ENCODE measurements around the gene SBNO2. TPM values are rescaled to one million over a fixed set of nuclear protein-coding genes. Genes with fewer than 3 reads are reported as not detected.
A peak's percentile ranks its signal among the peaks of the same experiment; 100 is the strongest.

SBNO2 gene
- total RNA-seq, 5 donors from 2014 or later (not counting 1 experiment from before 2014, with no cell fraction given) = 90.2 to 115 (median 106) TPM

DNA sequence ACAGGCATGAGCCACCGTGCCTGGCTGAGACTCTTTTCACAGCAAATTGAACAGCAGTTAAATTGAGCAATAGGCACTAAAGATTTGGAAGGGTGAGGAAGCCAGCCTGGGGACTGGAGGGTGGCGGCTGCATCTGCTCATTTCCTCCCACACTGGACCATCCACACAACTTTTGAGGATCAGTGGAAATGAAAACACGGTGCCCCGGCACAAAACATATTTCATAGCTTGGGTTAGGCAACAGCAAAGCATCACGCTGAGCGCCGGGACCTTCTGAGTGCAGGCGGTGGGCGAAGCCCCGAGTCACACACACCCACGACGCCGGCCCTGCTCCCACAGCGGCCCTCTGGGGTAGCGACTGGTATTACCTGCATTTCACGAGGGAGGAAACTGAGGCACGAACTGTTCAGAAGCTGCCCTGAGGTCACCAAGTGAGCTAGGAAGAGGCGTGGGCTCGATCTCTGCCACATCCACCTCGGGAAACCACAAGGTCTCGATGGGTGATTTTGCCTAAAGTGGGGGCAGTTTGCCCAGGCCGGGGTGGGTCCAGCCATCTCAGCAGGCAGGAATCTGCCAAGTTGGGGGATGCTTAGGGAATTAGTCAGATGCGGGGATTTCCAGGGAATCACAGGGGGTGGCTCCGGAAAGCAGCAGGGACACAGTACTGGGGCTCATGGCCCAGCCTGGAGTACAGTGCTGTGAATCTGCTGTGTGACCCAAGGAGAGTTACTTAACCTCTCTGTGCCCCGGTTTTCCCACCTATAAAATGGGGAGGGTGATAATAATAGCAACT lies 3.5 kb upstream of the SBNO2 start:
- H3K27me3 ChIP-seq (replicated peaks in 1 of 2; ENCODE audit: control insufficient read depth in 2 of 2, extremely low read depth in 1 of 2, insufficient read depth in 2 of 2, low read length in 1 of 2) = peaks cover 0 to 22% of the 10 kb centered on the region in 2 experiments
- Mint-ChIP-seq H3K27me3 (peaks cover 0 to 8% of the 10 kb centered on the region in 2 donors), H3K4me3 (no peak overlapping the region), H3K36me3 (no peaks in the 10 kb centered on the region), H3K4me1 (peaks cover 13 to 29% (median 22%) of the 10 kb centered on the region in 3 donors), H3K9me3 (no peaks in the 10 kb centered on the region), H3K27ac (no peak overlapping the region)
- ATAC-seq (replicated peaks in 1 of 4) (no peak), DNase-seq (no peak)
- ChIA-PET POLR2A (interaction anchor here in 1 of 2 donors (0.7 kb wide), 1 partner anchor 48 kb away, joined by 10 read pairs; no protein-coding TSS in a partner anchor), CTCF (interaction anchor here in 1 of 2 donors (0.6 kb wide), 1 partner anchor 8 kb away, joined by 4 read pairs; no protein-coding TSS in a partner anchor)
- H3K4me1 ChIP-seq (ENCODE audit: control insufficient read depth in 1 of 2, extremely low read depth in 1 of 2, insufficient read depth in 2 of 2, low read length in 2 of 2) = peaks cover 2 to 26% of the 10 kb centered on the region in 2 experiments
- WGBS (ENCODE audit: insufficient coverage) = 76% methylated on average over 23 of the region's 25 CpGs
- no peak overlapping the region for H3K27ac ChIP-seq (ENCODE audit: low read length)
- no peaks in the 10 kb centered on the region for H3K9me3 ChIP-seq
- no peak overlapping the region for H3K4me3 ChIP-seq (ENCODE audit: control insufficient read depth in 1 of 2, extremely low read depth in 1 of 2, low read length in 1 of 2)
- H3K36me3 ChIP-seq (ENCODE audit: control insufficient read depth in 2 of 2, extremely low read depth in 1 of 2, insufficient read depth in 1 of 2, low read length in 1 of 2) = no peaks in the 10 kb centered on the region

DNA sequence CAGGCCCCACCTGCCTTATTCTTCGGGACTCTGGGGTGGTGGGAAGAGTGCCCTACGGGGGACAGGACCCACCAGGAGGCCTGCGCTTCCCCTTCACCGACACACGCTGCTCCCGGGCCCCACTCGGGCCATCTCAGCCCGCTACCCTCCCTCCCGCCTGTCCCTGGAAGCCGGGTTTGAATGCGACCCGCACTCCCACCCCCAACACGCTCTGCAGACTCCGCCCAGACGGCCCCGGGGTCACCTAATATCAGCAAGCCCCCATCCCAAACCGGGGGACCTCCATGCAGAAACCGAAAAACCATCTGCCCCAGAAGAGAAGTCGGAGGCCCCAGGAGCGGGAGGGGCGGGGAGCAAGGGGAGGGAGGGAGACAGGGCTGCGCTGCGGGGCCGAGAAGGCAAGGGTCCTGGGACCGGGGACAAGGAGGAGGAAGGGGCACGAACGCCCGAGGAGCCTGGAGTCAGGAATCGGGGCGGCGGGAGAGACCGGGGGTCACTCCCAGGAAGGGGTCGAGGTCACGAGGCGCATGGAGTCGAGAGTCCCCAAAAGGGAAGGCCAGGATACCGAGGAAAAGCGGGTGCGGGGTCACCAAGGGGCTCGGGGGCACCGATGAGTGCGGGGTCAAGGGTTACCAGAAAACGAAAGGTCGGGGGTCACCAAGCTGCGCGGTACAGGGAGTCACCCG lies 766 bp downstream of the SBNO2 start:
- no peaks in the 10 kb centered on the region for H3K9me3 ChIP-seq
- H3K27ac Mint-ChIP-seq = peak overlapping the region; percentile 88 to 90
- WGBS (ENCODE audit: insufficient coverage) = 4% methylated on average over 33 of the region's 47 CpGs
- H3K36me3 ChIP-seq (ENCODE audit: control insufficient read depth in 2 of 2, extremely low read depth in 1 of 2, insufficient read depth in 1 of 2, low read length in 1 of 2) = peaks cover 5 to 6% of the 10 kb centered on the region in 2 donors
- POLR2A ChIA-PET = no interaction called here
- DNase-seq = peak in 3 of 35 experiments; percentile 5 to 42 (median 12)
- peak overlapping the region; percentile 63 to 83 for H3K4me3 ChIP-seq (ENCODE audit: control insufficient read depth in 1 of 2, extremely low read depth in 1 of 2, low read length in 1 of 2)
- H3K36me3 Mint-ChIP-seq = peaks cover 12% of the 10 kb centered on the region
- H3K27me3 Mint-ChIP-seq = no peaks in the 10 kb centered on the region
- ATAC-seq (replicated peaks in 1 of 4) = peak; percentile 32 to 43 (median 38)
- H3K27ac ChIP-seq (ENCODE audit: low read length) = peak overlapping the region; percentile 76
- no peaks in the 10 kb centered on the region for H3K9me3 Mint-ChIP-seq
- H3K4me3 Mint-ChIP-seq = peak overlapping the region; percentile 83 to 86 (median 83)
- H3K4me1 ChIP-seq (ENCODE audit: control insufficient read depth in 1 of 2, extremely low read depth in 1 of 2, insufficient read depth in 2 of 2, low read length in 2 of 2) = peaks cover 2 to 49% of the 10 kb centered on the region in 2 experiments
- CTCF ChIA-PET = no interaction called here
- peaks cover 21 to 36% (median 33%) of the 10 kb centered on the region in 3 donors for H3K4me1 Mint-ChIP-seq
- H3K27me3 ChIP-seq (replicated peaks in 1 of 2; ENCODE audit: control insufficient read depth in 2 of 2, extremely low read depth in 1 of 2, insufficient read depth in 2 of 2, low read length in 1 of 2) = peaks cover 0 to 4% of the 10 kb centered on the region in 2 experiments

GRCh38 chr19:1172353-1173158 lies 1.5 kb downstream of the SBNO2 start:
- ChIA-PET CTCF (no interaction called here), POLR2A (no interaction called here)
- H3K27ac ChIP-seq (ENCODE audit: low read length) = peak overlapping the region; percentile 76
- Mint-ChIP-seq H3K27ac (peak overlapping the region; percentile 88 to 90), H3K9me3 (no peaks in the 10 kb centered on the region), H3K36me3 (peaks cover 12% of the 10 kb centered on the region), H3K4me3 (peak overlapping the region; percentile 83 to 86 (median 83)), H3K27me3 (no peaks in the 10 kb centered on the region), H3K4me1 (peaks cover 21 to 36% (median 33%) of the 10 kb centered on the region in 3 donors)
- ATAC-seq (replicated peaks in 1 of 4) (no peak), DNase-seq (no peak)
- peaks cover 2 to 56% of the 10 kb centered on the region in 2 experiments for H3K4me1 ChIP-seq (ENCODE audit: control insufficient read depth in 1 of 2, extremely low read depth in 1 of 2, insufficient read depth in 2 of 2, low read length in 2 of 2)
- H3K36me3 ChIP-seq (ENCODE audit: control insufficient read depth in 2 of 2, extremely low read depth in 1 of 2, insufficient read depth in 1 of 2, low read length in 1 of 2) = peaks cover 7% of the 10 kb centered on the region in 2 donors
- WGBS (ENCODE audit: insufficient coverage) = 82% methylated on average over 16 of the region's 36 CpGs
- H3K27me3 ChIP-seq (replicated peaks in 1 of 2; ENCODE audit: control insufficient read depth in 2 of 2, extremely low read depth in 1 of 2, insufficient read depth in 2 of 2, low read length in 1 of 2) = peaks cover 0 to 2% of the 10 kb centered on the region in 2 experiments
- no peaks in the 10 kb centered on the region for H3K9me3 ChIP-seq
- H3K4me3 ChIP-seq (ENCODE audit: control insufficient read depth in 1 of 2, extremely low read depth in 1 of 2, low read length in 1 of 2) = peak overlapping the region; percentile 63 to 83

DNA sequence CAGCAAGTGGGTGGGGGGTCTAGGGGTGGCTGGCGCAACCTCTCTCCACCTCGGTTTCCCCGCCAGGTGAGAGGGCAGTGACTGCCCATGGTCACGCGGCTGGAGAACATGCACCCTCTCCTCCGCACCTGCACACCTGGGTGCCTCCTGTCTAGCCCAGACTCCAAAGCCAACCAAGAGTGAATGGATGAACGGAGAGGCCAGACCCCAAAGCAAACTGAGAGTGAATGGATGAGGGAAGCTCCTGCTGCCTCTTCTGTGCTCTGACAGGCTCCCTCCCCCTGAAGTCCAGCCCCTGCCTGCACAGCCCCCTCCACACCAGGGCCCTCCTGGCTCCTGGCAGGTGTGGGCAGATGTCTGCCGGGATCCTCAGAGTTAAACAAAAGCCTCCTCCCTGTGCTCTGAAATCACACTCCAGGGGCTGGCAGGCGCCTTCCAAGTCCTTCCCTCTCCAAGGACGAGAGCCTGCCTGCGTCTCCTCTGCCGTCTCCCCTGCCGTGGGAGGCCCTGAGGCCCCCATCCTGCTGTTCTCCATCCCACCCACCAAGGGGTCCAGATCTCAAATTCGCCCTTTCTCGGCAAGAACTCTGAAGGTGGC lies 2.2 kb downstream of the SBNO2 start:
- Mint-ChIP-seq H3K27ac (peak overlapping the region; percentile 70 to 76), H3K4me1 (peaks cover 21 to 36% (median 33%) of the 10 kb centered on the region in 3 donors), H3K27me3 (no peaks in the 10 kb centered on the region), H3K9me3 (no peaks in the 10 kb centered on the region), H3K4me3 (peak overlapping the region; percentile 83 to 86 (median 83)), H3K36me3 (peaks cover 12% of the 10 kb centered on the region)
- DNase-seq = no peak
- CTCF ChIA-PET = no interaction called here
- H3K4me1 ChIP-seq (ENCODE audit: control insufficient read depth in 1 of 2, extremely low read depth in 1 of 2, insufficient read depth in 2 of 2, low read length in 2 of 2) = peaks cover 2 to 57% of the 10 kb centered on the region in 2 experiments
- H3K9me3 ChIP-seq = no peaks in the 10 kb centered on the region
- POLR2A ChIA-PET = no interaction called here
- H3K4me3 ChIP-seq (ENCODE audit: control insufficient read depth in 1 of 2, extremely low read depth in 1 of 2, low read length in 1 of 2) = no peak overlapping the region
- no peak overlapping the region for H3K27ac ChIP-seq (ENCODE audit: low read length)
- ATAC-seq (replicated peaks in 1 of 4) = no peak
- H3K27me3 ChIP-seq (replicated peaks in 1 of 2; ENCODE audit: control insufficient read depth in 2 of 2, extremely low read depth in 1 of 2, insufficient read depth in 2 of 2, low read length in 1 of 2) = no peaks in the 10 kb centered on the region
- peaks cover 7 to 14% of the 10 kb centered on the region in 2 donors for H3K36me3 ChIP-seq (ENCODE audit: control insufficient read depth in 2 of 2, extremely low read depth in 1 of 2, insufficient read depth in 1 of 2, low read length in 1 of 2)
- 85% methylated on average over 4 of the region's 15 CpGs for WGBS (ENCODE audit: insufficient coverage)

DNA sequence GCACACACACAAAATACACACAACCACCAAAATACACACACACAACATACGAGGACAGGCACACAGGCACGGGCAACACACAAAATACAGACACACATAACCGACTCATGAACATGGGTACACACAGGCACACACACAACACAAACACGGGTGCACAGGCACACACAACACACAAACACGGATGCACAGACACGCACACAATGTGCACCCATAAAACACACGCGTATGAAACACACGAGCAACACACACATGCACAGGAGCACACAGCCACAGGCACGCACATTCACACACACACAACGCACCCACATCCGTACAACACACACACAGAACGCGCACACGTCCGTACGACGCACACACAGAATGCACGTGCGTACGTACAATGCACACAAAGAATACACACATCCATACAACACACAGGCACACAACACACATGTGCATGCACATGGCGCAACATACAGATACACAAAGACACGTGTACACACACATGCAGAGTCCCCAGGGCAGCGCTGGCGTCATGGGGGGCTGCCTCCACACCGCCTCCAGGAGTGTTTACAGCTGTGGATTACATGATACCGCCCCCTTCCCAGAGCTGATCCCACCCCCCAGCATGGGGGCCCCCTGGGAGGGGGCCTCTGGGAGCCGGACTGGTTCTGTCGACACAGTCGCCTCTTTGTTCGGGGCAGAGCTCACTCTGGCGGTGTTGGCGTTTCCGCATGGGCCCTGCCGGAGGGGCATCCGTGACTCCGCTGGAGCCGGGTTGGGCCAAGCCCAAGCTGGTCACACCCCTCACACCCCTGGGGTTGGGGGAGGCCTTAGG lies 2.9 kb downstream of the SBNO2 start:
- Histone ChIP-seq H3K4me3 (ENCODE audit: control insufficient read depth in 1 of 2, extremely low read depth in 1 of 2, low read length in 1 of 2) (no peak overlapping the region), H3K27me3 (replicated peaks in 1 of 2; ENCODE audit: control insufficient read depth in 2 of 2, extremely low read depth in 1 of 2, insufficient read depth in 2 of 2, low read length in 1 of 2) (no peaks in the 10 kb centered on the region), H3K4me1 (ENCODE audit: control insufficient read depth in 1 of 2, extremely low read depth in 1 of 2, insufficient read depth in 2 of 2, low read length in 2 of 2) (peaks cover 2 to 60% of the 10 kb centered on the region in 2 experiments), H3K27ac (ENCODE audit: low read length) (no peak overlapping the region), H3K9me3 (no peaks in the 10 kb centered on the region), H3K36me3 (ENCODE audit: control insufficient read depth in 2 of 2, extremely low read depth in 1 of 2, insufficient read depth in 1 of 2, low read length in 1 of 2) (peaks cover 12 to 17% of the 10 kb centered on the region in 2 donors)
- WGBS (ENCODE audit: insufficient coverage) = 91% methylated on average over 25 of the region's 38 CpGs
- H3K36me3 Mint-ChIP-seq = peaks cover 12% of the 10 kb centered on the region
- H3K9me3 Mint-ChIP-seq = no peaks in the 10 kb centered on the region
- H3K4me3 Mint-ChIP-seq = peak overlapping the region in 2 of 3 donors; percentile 22 to 38
- ATAC-seq (replicated peaks in 1 of 4) = no peak
- POLR2A ChIA-PET = no interaction called here
- H3K4me1 Mint-ChIP-seq = peaks cover 21 to 39% (median 33%) of the 10 kb centered on the region in 3 donors
- CTCF ChIA-PET = no interaction called here
- no peaks in the 10 kb centered on the region for H3K27me3 Mint-ChIP-seq
- peak overlapping the region; percentile 29 to 55 for H3K27ac Mint-ChIP-seq
- DNase-seq = no peak
